ENCODE data around the gene CTNND2.

Gene CTNND2

GRCh38 chr5:11026543-11026942, 877.7 kb downstream of the CTNND2 start:
- Histone ChIP-seq H2BK120ac (ENCODE audit: insufficient read depth, low read length, poor library complexity) (no peak overlapping the region), H3K4ac (ENCODE audit: low read depth, low read length) (no peak overlapping the region), H3K4me2 (ENCODE audit: low read length) (no peak overlapping the region), H3K36me3 (ENCODE audit: control insufficient read depth in 1 of 2, insufficient read depth in 2 of 2, low read length in 2 of 2) (no peaks in the 10 kb centered on the region), H3K23ac (ENCODE audit: low read length) (no peak overlapping the region), H3K9ac (ENCODE audit: low read length) (no peak overlapping the region), H2BK5ac (ENCODE audit: low read depth, low read length, poor library complexity) (no peak overlapping the region), H2BK12ac (ENCODE audit: low read length) (no peak overlapping the region), H4K91ac (ENCODE audit: low read depth, low read length) (no peak overlapping the region), H3K4me3 (ENCODE audit: low read depth, low read length) (no peak overlapping the region), H3K9me3 (ENCODE audit: insufficient read depth, low read depth, low read length) (peaks cover 3% of the 10 kb centered on the region), H2AFZ (ENCODE audit: insufficient read depth, low read length, poor library complexity) (no peak overlapping the region), H3K27ac (ENCODE audit: low read depth, low read length) (no peak overlapping the region), H3K14ac (ENCODE audit: low read length) (no peak overlapping the region), H3K79me2 (ENCODE audit: control insufficient read depth, insufficient read depth, low read length, poor library complexity) (no peaks in the 10 kb centered on the region), H3K79me1 (ENCODE audit: low read length) (no peaks in the 10 kb centered on the region), H4K12ac (ENCODE audit: low read depth, low read length) (no peak overlapping the region), H3K27me3 (ENCODE audit: insufficient read depth, low read length) (no peaks in the 10 kb centered on the region), H4K8ac (ENCODE audit: low read depth, low read length) (no peak overlapping the region), H3K18ac (ENCODE audit: low read length) (no peak overlapping the region), H2AK5ac (ENCODE audit: low read length) (no peak overlapping the region), H3K4me1 (ENCODE audit: control insufficient read depth in 1 of 2, insufficient read depth in 2 of 2, low read length in 2 of 2) (no peaks in the 10 kb centered on the region)
- no peak for DNase-seq
- WGBS (ENCODE audit: extremely low coverage, insufficient coverage, insufficient read length): no CpG with 5 or more reads among the region's 2 CpGs

- H3K79me1 ChIP-seq (ENCODE audit: low read length): no peaks in the 10 kb centered on the region
- no peak overlapping the region for H4K91ac ChIP-seq (ENCODE audit: low read depth, low read length)
- H2BK120ac ChIP-seq (ENCODE audit: insufficient read depth, low read length, poor library complexity): no peak overlapping the region
- H2BK5ac ChIP-seq (ENCODE audit: low read depth, low read length, poor library complexity): no peak overlapping the region
- no peak overlapping the region for H3K14ac ChIP-seq (ENCODE audit: low read length)
- no peak overlapping the region for H3K4ac ChIP-seq (ENCODE audit: low read depth, low read length)
- no peaks in the 10 kb centered on the region for H3K36me3 ChIP-seq (ENCODE audit: control insufficient read depth in 1 of 2, insufficient read depth in 2 of 2, low read length in 2 of 2)
- no peak overlapping the region for H3K4me2 ChIP-seq (ENCODE audit: low read length)
- H3K23ac ChIP-seq (ENCODE audit: low read length): no peak overlapping the region
- no CpG with 5 or more reads among the region's 1 CpG for WGBS (ENCODE audit: extremely low coverage, insufficient coverage, insufficient read length)
- no peak overlapping the region for H2AK5ac ChIP-seq (ENCODE audit: low read length)
- no peak overlapping the region for H3K18ac ChIP-seq (ENCODE audit: low read length)
- DNase-seq: no peak
- H3K27ac ChIP-seq (ENCODE audit: low read depth, low read length): no peak overlapping the region
- H2AFZ ChIP-seq (ENCODE audit: insufficient read depth, low read length, poor library complexity): no peak overlapping the region
- no peaks in the 10 kb centered on the region for H3K79me2 ChIP-seq (ENCODE audit: control insufficient read depth, insufficient read depth, low read length, poor library complexity)
- no peak overlapping the region for H4K8ac ChIP-seq (ENCODE audit: low read depth, low read length)
- H4K12ac ChIP-seq (ENCODE audit: low read depth, low read length): no peak overlapping the region
- H3K27me3 ChIP-seq (ENCODE audit: insufficient read depth, low read length): no peaks in the 10 kb centered on the region
- H3K9me3 ChIP-seq (ENCODE audit: insufficient read depth, low read depth, low read length): no peaks in the 10 kb centered on the region
- H3K4me1 ChIP-seq (ENCODE audit: control insufficient read depth in 1 of 2, insufficient read depth in 2 of 2, low read length in 2 of 2): no peaks in the 10 kb centered on the region
- no peak overlapping the region for H3K9ac ChIP-seq (ENCODE audit: low read length)
- no peak overlapping the region for H3K4me3 ChIP-seq (ENCODE audit: low read depth, low read length)
- no peak overlapping the region for H2BK12ac ChIP-seq (ENCODE audit: low read length)
These were observed 880.3 kb downstream of the CTNND2 start for GRCh38 chr5:11023945-11024344.

GRCh38 chr5:11013793-11014192, 890.5 kb downstream of the CTNND2 start:
- DNase-seq: no peak
- no peak overlapping the region for H3K18ac ChIP-seq (ENCODE audit: low read length)
- H2AK5ac ChIP-seq (ENCODE audit: low read length): no peak overlapping the region
- H3K4me3 ChIP-seq (ENCODE audit: low read depth, low read length): no peak overlapping the region
- H3K4ac ChIP-seq (ENCODE audit: low read depth, low read length): no peak overlapping the region
- H3K27ac ChIP-seq (ENCODE audit: low read depth, low read length): no peak overlapping the region
- peaks cover 4% of the 10 kb centered on the region for H3K9me3 ChIP-seq (ENCODE audit: insufficient read depth, low read depth, low read length)
- no peaks in the 10 kb centered on the region for H3K79me2 ChIP-seq (ENCODE audit: control insufficient read depth, insufficient read depth, low read length, poor library complexity)
- H2BK120ac ChIP-seq (ENCODE audit: insufficient read depth, low read length, poor library complexity): no peak overlapping the region
- H2BK5ac ChIP-seq (ENCODE audit: low read depth, low read length, poor library complexity): no peak overlapping the region
- H3K27me3 ChIP-seq (ENCODE audit: insufficient read depth, low read length): no peaks in the 10 kb centered on the region
- no peak overlapping the region for H3K9ac ChIP-seq (ENCODE audit: low read length)
- H3K79me1 ChIP-seq (ENCODE audit: low read length): no peaks in the 10 kb centered on the region
- no peak overlapping the region for H4K12ac ChIP-seq (ENCODE audit: low read depth, low read length)
- no peak overlapping the region for H2AFZ ChIP-seq (ENCODE audit: insufficient read depth, low read length, poor library complexity)
- no CpG with 5 or more reads among the region's 4 CpGs for WGBS (ENCODE audit: extremely low coverage, insufficient coverage, insufficient read length)
- H2BK12ac ChIP-seq (ENCODE audit: low read length): no peak overlapping the region
- H3K14ac ChIP-seq (ENCODE audit: low read length): no peak overlapping the region
- no peak overlapping the region for H3K4me2 ChIP-seq (ENCODE audit: low read length)
- no peaks in the 10 kb centered on the region for H3K36me3 ChIP-seq (ENCODE audit: control insufficient read depth in 1 of 2, insufficient read depth in 2 of 2, low read length in 2 of 2)
- peaks cover 3 to 4% of the 10 kb centered on the region in 2 experiments for H3K4me1 ChIP-seq (ENCODE audit: control insufficient read depth in 1 of 2, insufficient read depth in 2 of 2, low read length in 2 of 2)
- no peak overlapping the region for H3K23ac ChIP-seq (ENCODE audit: low read length)
- H4K8ac ChIP-seq (ENCODE audit: low read depth, low read length): no peak overlapping the region
- no peak overlapping the region for H4K91ac ChIP-seq (ENCODE audit: low read depth, low read length)

GRCh38 chr5:11012295-11012694, 892.0 kb downstream of the CTNND2 start:
- no peak for DNase-seq
- peaks cover 4% of the 10 kb centered on the region for H3K9me3 ChIP-seq (ENCODE audit: insufficient read depth, low read depth, low read length)
- H2AK5ac ChIP-seq (ENCODE audit: low read length): no peak overlapping the region

More at GRCh38 chr5:11012295-11012694, 892.0 kb downstream of the CTNND2 start:
- Histone ChIP-seq H3K79me2 (ENCODE audit: control insufficient read depth, insufficient read depth, low read length, poor library complexity) (no peaks in the 10 kb centered on the region), H3K4me2 (ENCODE audit: low read length) (no peak overlapping the region), H4K91ac (ENCODE audit: low read depth, low read length) (no peak overlapping the region), H2BK120ac (ENCODE audit: insufficient read depth, low read length, poor library complexity) (no peak overlapping the region), H4K12ac (ENCODE audit: low read depth, low read length) (no peak overlapping the region), H3K14ac (ENCODE audit: low read length) (no peak overlapping the region), H3K23ac (ENCODE audit: low read length) (no peak overlapping the region), H3K18ac (ENCODE audit: low read length) (no peak overlapping the region), H2AFZ (ENCODE audit: insufficient read depth, low read length, poor library complexity) (no peak overlapping the region), H3K4me3 (ENCODE audit: low read depth, low read length) (no peak overlapping the region), H3K4ac (ENCODE audit: low read depth, low read length) (no peak overlapping the region), H3K27ac (ENCODE audit: low read depth, low read length) (no peak overlapping the region), H2BK5ac (ENCODE audit: low read depth, low read length, poor library complexity) (no peak overlapping the region), H3K27me3 (ENCODE audit: insufficient read depth, low read length) (no peaks in the 10 kb centered on the region), H3K9ac (ENCODE audit: low read length) (no peak overlapping the region), H2BK12ac (ENCODE audit: low read length) (no peak overlapping the region), H4K8ac (ENCODE audit: low read depth, low read length) (no peak overlapping the region), H3K4me1 (ENCODE audit: control insufficient read depth in 1 of 2, insufficient read depth in 2 of 2, low read length in 2 of 2) (peaks cover 3 to 4% of the 10 kb centered on the region in 2 experiments), H3K36me3 (ENCODE audit: control insufficient read depth in 1 of 2, insufficient read depth in 2 of 2, low read length in 2 of 2) (no peaks in the 10 kb centered on the region), H3K79me1 (ENCODE audit: low read length) (no peaks in the 10 kb centered on the region)
- WGBS (ENCODE audit: extremely low coverage, insufficient coverage, insufficient read length): no CpG with 5 or more reads among the region's 7 CpGs
